Stimulated activated CD8-positive, alpha-beta memory T cell treated with anti-CD3 and anti-CD28 coated beads, Interleukin-4, amount 100 ng/mL, for 48 hours (primary cell): ENCODE data around the gene RNPS1.

Source experiments
- DNase-seq: peaks from one replicate; pipeline ENCODE4 v3.0.0-alpha.2; 2020

The RNPS1 gene

DNA sequence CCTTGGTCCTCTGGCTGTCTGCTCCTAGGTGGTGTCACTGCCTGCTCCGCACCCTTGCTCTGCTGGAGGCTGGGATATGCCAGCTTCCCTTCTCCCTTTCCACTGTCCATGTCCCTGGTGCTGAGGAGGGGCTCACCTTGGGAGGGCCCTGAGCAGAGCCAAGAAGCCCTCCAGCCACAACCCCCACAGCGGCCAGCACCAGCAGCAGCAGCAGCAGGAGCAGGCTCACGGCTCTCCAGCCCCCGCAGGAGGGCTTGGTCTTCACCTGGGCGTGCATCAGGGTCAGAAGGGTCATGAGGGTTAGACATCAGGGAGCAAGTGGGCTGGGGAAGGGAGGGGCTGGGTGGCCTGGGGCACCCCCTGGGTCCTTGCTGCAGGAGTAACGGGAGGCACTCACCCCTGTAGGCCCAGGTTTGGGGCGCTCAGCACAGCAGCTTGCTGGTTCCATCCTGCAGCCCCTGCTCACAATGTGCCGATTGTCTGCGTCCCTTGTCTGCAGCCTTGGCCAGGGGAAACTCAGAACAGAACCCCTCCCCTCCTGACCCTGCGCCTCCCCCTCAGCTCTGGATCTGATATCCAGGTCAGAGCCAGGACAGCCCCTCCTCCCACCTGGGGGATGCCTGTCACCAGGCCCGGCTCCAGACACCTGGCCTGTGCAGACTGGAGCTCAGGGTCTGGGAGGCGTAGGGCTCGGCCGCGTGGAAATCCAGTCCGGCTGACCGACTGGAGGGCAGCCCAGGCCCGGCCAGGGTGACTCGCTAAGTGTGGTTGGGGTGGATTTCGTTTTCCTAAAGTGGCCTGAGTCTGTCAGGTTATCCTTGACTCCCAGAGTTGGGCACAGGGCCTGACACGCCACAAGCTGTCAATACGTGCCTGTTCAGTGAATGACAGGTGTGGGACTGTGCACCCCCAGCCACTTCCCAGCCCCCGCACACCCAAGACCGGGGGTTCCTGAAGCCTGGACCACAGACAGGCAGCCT, 57.2 kb downstream of the RNPS1 start, which contains the start of gene BRICD5:
Gene BRICD5 (minus strand): TSS at position 478 of the 980 bp plus-strand sequence. CDS start 30 bp downstream, at position 448.
- DNase-seq, result no peak

GRCh38 chr16:2210009-2210332, 58.0 kb downstream of the RNPS1 start:
- DNase-seq, result no peak

DNA sequence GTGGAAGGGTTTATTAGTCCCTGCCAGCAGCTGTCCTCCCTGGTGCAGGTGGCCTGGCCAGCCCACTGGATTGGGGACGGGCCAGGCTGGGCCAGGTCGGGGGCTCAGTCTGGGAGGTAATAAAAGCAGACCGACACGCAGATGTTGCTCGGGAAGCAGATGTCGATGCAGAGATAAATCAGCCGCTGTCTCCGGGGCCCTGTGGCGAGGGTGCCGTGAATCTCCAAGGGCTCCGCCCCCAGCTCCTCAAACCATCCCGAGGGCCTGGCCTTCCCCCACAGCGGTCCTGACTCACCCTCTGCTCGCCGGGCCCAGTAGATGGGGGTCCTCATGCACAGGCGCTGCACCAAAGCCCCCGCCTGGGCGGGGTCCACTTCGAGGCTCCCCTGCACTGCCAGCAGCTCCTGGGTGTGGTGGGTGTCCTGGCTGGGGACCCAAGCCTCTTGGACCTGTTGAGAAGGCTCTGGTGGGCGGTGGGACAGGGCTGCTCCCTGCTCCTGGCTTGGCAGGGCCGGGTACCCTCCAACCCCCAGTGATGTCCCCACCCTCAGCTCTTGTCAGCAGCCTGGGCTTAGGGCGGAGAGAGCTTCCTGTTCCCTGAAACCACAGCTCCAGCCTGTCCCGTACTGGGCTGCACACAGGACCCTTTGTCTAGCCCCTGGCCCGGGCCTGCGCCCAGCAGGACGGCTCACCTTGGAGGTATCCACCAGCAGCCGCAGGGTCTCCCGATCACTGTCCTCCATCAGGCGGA, 58.5 kb downstream of the RNPS1 start:
- no peak for DNase-seq

DNA sequence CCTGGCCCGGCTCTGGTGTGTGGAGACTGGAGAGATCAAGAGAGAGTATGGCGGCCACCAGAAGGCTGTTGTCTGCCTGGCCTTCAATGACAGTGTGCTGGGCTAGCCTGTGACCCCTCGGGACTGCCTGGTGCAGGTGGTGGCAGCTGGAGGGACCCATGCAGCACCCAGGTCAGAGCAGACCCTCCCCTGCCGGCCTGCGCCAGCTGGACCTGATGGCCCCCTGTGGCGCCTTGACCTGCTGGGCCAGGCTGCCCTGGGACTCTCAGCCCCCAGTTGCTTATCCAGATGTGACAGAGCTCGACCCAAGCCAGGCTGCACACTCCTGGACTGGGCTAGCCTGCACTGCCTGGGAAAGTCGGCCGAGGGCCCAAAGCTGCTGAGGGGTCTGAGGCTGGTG, 59.2 kb downstream of the RNPS1 start:
- DNase-seq, result no peak

DNA sequence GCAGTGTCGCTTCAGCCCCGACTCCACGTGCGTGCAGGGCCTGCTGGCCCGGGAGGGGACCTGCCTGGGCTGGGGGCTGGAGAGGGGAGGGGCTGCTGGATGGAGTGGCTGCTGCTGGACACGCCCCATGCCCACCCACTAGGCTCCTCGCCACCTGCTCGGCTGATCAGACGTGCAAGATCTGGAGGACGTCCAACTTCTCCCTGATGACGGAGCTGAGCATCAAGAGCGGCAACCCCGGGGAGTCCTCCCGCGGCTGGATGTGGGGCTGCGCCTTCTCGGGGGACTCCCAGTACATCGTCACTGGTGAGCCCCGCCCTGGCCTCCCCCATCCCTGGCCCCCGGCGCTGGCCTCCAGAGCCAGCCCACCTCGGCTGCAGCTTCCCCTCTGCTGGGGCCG, 59.6 kb downstream of the RNPS1 start:
- no peak for DNase-seq

GRCh38 chr16:2207872-2208271, 60.1 kb downstream of the RNPS1 start:
- no peak for DNase-seq

DNA sequence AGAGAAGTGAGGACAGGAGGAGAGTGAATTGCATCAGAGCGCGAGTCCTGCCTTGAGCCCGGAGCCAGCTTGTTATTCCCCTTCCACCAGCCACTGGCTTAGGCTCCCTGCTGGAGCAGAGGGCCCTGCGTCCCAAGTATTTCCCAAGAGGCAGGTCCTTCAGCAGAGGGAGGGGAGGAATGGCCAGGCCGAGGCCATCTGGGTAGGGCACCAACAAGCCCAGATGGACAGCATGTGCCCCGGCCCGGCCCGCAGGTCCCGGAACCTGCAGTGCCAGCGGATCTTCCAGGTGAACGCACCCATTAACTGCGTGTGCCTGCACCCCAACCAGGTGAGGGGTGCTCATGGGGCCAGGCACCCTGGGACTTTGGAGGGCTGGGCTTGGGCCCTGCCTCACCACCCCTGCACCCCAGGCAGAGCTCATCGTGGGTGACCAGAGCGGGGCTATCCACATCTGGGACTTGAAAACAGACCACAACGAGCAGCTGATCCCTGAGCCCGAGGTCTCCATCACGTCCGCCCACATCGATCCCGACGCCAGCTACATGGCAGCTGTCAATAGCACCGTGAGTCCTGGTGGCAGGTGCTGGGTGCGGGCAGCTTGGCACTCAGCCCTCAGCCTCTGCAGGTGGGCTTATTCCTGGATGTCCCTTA, 61.0 kb downstream of the RNPS1 start:
- DNase-seq, result no peak

GRCh38 chr16:2206420-2206779, 61.5 kb downstream of the RNPS1 start:
- no peak for DNase-seq

GRCh38 chr16:2205967-2206313, 62.0 kb downstream of the RNPS1 start:
- no peak for DNase-seq

DNA sequence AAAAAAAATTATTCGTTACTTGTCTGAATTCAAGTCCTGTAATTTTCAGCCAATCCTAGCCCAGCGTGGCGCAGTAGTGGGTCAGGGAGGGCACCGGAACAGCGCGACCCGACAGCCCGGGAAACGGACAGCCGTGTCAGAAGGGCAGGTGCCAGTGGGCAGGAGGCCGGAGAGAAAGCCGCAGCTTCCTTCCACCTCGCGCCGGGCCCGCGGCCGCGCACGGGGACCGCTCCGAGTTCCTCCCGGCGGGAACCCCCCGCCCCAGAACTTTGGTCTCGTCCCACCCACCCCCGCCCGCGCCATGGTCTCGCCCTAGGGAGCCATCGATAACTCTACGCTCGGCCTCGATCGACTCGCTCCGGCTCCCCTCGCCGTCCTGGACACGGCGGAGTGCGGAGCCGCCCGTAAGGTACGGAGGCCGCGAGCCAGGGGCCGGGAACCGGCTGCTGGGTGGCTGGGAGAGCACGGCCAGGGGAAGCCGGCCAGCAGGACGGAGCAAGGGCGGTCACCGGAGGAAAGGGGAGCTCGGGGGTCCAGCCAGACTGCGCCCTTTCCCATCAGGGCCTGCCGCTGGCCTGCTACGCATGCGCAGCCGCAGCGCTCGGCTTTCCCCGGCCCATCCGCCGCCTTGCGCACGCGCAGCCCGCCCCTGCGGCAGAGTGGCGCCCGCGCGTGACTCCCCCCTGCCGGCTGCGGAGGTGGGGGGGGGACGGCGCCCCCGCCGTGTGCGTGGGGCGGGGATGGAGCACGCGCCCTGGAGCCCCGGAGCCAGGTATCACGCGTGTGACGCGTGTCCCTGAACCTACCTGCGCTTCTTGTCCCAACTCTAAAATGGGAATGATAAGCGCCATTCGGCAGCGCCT, 62.6 kb downstream of the RNPS1 start, which contains the start of gene MLST8:
Gene MLST8 (plus strand): TSS at position 351 of the 863 bp plus-strand sequence. CDS start 632 bp downstream, outside the sequence.
- DNase-seq, result peak; percentile 88

- DNase-seq, result no peak
These were observed 63.4 kb downstream of the RNPS1 start for GRCh38 chr16:2204416-2205103.
